ENCODE measurements around the gene PAX8. TPM values are rescaled to one million over a fixed set of nuclear protein-coding genes. Genes with fewer than 3 reads are reported as not detected.

PAX8 gene
- total and polyA plus RNA-seq, 4 donors, result 0.28 to 5.9 (median 2.3) TPM

DNA sequence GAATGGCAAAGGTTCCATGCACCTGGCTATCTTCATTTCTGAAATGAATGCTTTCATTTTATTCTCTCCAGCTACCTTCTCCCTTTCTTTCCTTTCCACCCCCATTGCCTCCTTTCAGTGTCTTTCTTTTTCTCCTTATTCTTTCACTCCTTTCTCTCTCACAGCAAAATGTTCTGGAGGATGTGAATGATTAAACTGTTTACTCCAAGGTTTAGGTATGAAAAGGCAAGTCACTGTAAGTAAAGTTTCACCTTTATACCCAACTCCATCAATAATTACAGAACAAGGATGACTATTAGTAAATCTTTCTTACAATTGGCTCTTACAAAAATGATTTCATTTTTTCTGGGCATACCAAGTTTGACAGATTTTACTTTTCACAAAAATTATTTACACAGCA, 4.3 kb downstream of the PAX8 start:
- ATAC-seq (ENCODE audit: insufficient read depth, low FRiP score) (no peak), DNase-seq (no peak)
- peaks cover 0 to 14% (median 3%) of the 10 kb centered on the region in 5 donors for H3K4me1 ChIP-seq (ENCODE audit: control insufficient read depth in 5 of 5, insufficient read depth in 5 of 5, low read length in 5 of 5)
- H3K27me3 ChIP-seq (ENCODE audit: control insufficient read depth in 3 of 3, insufficient read depth in 3 of 3, low read length in 2 of 3), result peaks cover 0 to 87% (median 86%) of the 10 kb centered on the region in 3 donors
- no peak overlapping the region for H3K4me3 ChIP-seq
- no peak overlapping the region for H3K9ac ChIP-seq (ENCODE audit: insufficient read depth in 1 of 2, low read length in 2 of 2)
- H3K27ac ChIP-seq (ENCODE audit: low read depth in 1 of 2, low read length in 1 of 2), result no peak overlapping the region
- TF ChIP-seq, protein P1, sequence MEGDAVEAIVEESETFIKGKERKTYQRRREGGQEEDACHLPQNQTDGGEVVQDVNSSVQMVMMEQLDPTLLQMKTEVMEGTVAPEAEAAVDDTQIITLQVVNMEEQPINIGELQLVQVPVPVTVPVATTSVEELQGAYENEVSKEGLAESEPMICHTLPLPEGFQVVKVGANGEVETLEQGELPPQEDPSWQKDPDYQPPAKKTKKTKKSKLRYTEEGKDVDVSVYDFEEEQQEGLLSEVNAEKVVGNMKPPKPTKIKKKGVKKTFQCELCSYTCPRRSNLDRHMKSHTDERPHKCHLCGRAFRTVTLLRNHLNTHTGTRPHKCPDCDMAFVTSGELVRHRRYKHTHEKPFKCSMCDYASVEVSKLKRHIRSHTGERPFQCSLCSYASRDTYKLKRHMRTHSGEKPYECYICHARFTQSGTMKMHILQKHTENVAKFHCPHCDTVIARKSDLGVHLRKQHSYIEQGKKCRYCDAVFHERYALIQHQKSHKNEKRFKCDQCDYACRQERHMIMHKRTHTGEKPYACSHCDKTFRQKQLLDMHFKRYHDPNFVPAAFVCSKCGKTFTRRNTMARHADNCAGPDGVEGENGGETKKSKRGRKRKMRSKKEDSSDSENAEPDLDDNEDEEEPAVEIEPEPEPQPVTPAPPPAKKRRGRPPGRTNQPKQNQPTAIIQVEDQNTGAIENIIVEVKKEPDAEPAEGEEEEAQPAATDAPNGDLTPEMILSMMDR (IDR thresholded peaks at IDR 0.05; ENCODE audit: control extremely low read depth, extremely low read depth), result no peak
- H3K36me3 ChIP-seq (ENCODE audit: control insufficient read depth in 4 of 4, insufficient read depth in 4 of 4, low read length in 4 of 4), result peaks cover 0 to 2% (median 0%) of the 10 kb centered on the region in 4 donors
- H3K9me3 ChIP-seq (ENCODE audit: control insufficient read depth in 4 of 4, insufficient read depth in 3 of 4, low read length in 3 of 4), result peaks cover 0 to 6% (median 0%) of the 10 kb centered on the region in 4 donors

GRCh38 chr2:113273981-113274380, 4.7 kb downstream of the PAX8 start:
- 26 to 69% methylated on average over 9 of the region's 9 CpGs for WGBS, 2 donors
- Histone ChIP-seq H3K27me3 (ENCODE audit: control insufficient read depth in 3 of 3, insufficient read depth in 3 of 3, low read length in 2 of 3) (peaks cover 0 to 83% (median 83%) of the 10 kb centered on the region in 3 donors), H3K36me3 (ENCODE audit: control insufficient read depth in 4 of 4, insufficient read depth in 4 of 4, low read length in 4 of 4) (peaks cover 0 to 2% (median 0%) of the 10 kb centered on the region in 4 donors), H3K4me1 (ENCODE audit: control insufficient read depth in 5 of 5, insufficient read depth in 5 of 5, low read length in 5 of 5) (peaks cover 0 to 14% (median 3%) of the 10 kb centered on the region in 5 donors), H3K27ac (ENCODE audit: low read depth in 1 of 2, low read length in 1 of 2) (no peak overlapping the region), H3K9ac (ENCODE audit: insufficient read depth in 1 of 2, low read length in 2 of 2) (no peak overlapping the region), H3K4me3 (no peak overlapping the region), H3K9me3 (ENCODE audit: control insufficient read depth in 4 of 4, insufficient read depth in 3 of 4, low read length in 3 of 4) (peaks cover 0 to 6% (median 0%) of the 10 kb centered on the region in 4 donors)
- no peak for DNase-seq
- TF ChIP-seq, protein P1 (IDR thresholded peaks at IDR 0.05; ENCODE audit: control extremely low read depth, extremely low read depth), result no peak
- ATAC-seq (ENCODE audit: insufficient read depth, low FRiP score), result no peak

- DNase-seq (peak in 1 of 3 donors; percentile 33), ATAC-seq (ENCODE audit: insufficient read depth, low FRiP score) (no peak)
- peaks cover 0 to 2% (median 0%) of the 10 kb centered on the region in 4 donors for H3K36me3 ChIP-seq (ENCODE audit: control insufficient read depth in 4 of 4, insufficient read depth in 4 of 4, low read length in 4 of 4)
- H3K27ac ChIP-seq (ENCODE audit: low read depth in 1 of 2, low read length in 1 of 2), result no peak overlapping the region
- 6 to 41% methylated on average over 8 of the region's 8 CpGs for WGBS, 2 donors
- TF ChIP-seq, protein P1 (IDR thresholded peaks at IDR 0.05; ENCODE audit: control extremely low read depth, extremely low read depth), result no peak
- H3K27me3 ChIP-seq (ENCODE audit: control insufficient read depth in 3 of 3, insufficient read depth in 3 of 3, low read length in 2 of 3), result peaks cover 0 to 78% (median 74%) of the 10 kb centered on the region in 3 donors
- H3K9me3 ChIP-seq (ENCODE audit: control insufficient read depth in 4 of 4, insufficient read depth in 3 of 4, low read length in 3 of 4), result peaks cover 0 to 6% (median 0%) of the 10 kb centered on the region in 4 donors
- no peak overlapping the region for H3K9ac ChIP-seq (ENCODE audit: insufficient read depth in 1 of 2, low read length in 2 of 2)
- no peak overlapping the region for H3K4me3 ChIP-seq
- peaks cover 0 to 13% (median 3%) of the 10 kb centered on the region in 5 donors for H3K4me1 ChIP-seq (ENCODE audit: control insufficient read depth in 5 of 5, insufficient read depth in 5 of 5, low read length in 5 of 5)
Observed at GRCh38 chr2:113273027-113273551, 5.6 kb downstream of the PAX8 start.
